ENCODE data around the gene PTPRT.

Gene PTPRT

DNA sequence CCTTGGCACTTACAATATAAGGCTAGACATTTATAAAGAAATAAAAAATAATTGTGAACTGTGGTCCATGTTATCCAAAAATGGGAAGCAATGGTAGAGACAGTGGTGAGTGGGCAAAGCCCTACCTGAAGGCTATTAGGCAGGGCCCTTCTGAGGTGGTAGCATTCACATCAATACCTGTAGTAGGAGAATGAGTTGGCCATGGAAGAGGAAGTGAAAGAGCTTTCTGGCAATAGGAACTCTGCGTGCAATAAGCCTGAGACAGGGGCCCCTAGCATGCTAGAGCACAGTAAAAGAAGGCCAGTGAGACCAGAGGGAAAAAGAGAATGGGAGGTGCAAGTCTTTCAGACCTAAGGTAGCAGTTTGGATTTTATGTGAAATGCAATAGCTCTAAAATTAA is 754.5 kb downstream of the PTPRT start:
- no peak for DNase-seq

DNA sequence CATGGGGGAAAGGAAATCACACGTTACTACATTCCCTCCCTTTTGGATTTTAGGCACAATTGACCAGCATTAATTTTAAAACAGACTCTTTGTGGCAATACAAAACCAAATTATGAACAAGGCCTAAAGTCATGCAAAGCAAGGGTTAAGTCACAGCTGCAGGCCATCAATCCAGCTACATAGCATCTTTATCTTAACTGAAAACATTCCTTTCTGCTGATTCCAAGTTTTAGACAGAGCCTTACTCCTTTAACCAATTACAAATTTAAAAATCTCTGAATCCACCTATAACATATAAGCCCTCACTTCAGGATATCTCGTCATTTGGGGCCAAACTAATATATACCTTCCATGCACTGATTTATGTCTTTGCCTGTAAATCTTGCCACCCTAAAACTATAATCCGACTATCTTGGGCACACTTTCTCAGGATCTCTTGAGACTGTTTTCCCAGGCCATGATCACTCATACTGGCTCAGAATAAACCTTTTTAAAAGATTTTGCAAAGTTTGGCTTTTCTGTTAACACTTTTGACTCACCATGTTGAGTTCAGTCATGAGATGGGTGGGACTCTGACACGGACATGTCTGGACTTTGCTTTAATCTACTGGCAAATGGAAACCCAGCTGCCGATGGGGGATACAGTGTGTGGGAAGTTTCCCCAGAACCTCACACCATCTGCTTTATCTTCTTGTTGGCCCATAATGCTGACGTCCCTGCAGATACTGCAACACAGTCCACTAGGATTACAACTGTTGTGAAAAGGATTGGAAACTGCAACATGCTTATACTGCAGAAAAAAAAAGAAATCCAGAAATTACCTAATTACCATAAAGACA is 757.0 kb downstream of the PTPRT start:
- no peak for DNase-seq

DNA sequence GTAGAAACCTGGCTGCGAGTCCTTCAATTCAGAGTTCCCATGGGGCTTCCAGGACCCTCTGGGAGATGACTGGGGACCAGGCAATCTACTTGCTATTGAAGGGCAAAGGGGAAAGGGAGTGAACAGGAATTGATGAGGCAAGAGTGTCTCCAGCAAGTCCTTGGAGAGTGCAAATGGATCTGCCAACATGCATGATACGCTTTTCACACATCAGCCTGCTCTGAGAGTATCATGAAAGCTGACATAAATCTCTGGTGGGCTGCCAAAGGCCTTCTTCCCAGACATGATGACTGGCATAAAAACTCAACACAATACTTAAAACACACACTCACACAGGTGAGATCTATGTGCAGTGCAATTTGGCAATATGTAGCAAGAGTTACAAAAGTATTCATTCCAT is 759.1 kb downstream of the PTPRT start:
- no peak for DNase-seq

DNA sequence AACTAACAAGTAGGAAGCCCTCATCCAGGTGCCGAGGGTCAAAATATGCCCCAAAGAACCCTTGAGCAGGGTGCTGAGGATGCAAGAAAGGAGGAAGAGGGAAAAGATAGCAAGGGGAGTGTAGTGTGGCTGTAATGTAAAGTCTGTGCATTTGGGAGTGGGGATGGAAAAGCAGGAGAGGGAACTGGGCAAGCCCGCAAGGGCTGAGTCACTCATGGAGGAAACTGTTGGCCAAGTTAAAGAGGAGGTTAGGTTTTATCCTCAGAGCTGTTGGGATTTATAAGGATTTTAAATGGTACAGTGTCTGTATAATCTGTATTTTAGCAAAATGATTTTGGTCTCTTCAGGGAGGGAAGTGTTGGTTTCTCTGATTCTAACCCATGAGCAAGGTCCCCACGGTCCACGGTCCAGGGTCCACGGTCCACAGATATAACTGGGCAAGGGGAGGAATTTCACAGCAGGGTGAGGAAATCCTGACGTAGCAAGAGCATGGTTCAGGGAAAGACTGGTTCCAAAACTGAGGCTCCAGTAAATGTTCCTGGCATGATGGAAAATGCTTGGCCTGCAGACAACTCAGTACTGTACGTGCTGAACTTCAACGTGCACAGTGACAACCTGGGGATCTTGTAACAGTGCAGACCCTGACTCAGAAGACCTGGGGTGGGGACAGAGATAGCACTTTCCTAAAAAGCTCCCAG is 759.8 kb downstream of the PTPRT start:
- no peak for DNase-seq

DNA sequence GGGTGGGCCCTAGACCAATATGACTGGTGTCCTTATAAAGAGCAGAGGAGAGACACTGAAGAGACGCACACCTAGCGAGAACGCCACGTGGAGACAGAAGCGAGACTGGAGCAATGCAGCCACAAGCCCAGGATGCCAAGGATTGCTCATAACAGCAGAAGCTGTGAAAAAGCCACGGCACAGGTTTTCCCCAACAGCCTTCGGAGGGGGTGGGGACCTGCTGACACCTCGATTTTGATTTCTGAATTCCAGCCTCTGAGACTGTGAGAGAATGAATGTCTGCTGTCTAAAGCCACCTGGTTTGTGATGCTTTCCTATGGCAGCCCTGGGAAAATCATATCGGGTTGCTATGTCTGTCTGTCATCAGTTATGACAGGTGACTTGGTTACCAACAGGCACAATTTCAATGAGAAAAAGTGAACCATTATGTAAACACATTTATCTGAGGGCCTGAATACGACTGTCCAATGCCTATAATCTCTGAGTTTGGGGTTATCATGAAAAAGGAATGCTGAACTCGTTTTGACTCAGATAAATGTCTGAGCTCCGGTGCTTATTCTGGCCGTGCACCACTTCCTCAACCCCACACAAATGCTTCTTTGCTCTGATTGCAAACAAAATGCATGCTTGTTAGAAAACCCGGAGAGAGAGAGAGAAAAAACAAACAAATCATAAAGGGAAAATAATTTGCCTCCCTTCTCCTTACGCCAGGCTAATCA is 769.7 kb downstream of the PTPRT start:
- no peak for DNase-seq

DNA sequence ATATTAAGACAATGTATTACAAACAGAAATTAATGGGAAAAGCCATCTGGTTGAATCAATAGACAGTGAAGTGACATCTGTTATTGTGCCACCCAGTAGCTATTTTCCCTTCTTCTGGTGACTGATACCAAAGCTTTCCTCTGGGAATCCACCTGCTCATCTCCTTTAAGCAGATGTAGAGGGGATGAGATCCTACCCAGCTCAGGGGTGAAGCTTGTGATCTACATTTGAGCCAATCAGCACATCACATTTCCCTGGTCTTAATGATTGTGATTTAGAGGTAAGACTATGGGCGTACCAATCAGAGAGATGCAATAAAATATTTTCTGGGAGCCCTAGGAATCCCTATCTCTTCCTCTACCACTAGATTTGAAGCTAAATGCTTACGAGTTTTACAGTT is 782.9 kb downstream of the PTPRT start:
- DNase-seq: no peak

DNA sequence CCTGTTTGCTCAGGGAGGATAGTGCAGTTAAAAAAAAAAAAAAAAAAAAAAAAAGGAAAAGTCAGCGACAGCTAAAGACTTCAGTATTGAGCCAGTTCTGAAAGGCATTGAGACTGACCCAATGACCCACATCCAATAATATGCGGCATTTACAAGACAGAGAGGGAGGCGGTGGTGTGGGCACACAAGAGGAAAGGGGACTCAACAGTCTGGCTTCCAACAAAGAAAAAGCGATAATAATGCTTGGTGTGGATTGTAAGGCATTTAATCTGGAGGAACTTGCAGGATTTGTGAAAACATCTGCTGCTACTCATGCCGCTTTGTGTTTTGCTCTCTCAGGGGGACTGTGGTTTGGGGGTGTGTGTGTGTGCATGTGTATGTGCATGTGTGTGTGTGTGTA is 787.3 kb downstream of the PTPRT start:
- no peak for DNase-seq

DNA sequence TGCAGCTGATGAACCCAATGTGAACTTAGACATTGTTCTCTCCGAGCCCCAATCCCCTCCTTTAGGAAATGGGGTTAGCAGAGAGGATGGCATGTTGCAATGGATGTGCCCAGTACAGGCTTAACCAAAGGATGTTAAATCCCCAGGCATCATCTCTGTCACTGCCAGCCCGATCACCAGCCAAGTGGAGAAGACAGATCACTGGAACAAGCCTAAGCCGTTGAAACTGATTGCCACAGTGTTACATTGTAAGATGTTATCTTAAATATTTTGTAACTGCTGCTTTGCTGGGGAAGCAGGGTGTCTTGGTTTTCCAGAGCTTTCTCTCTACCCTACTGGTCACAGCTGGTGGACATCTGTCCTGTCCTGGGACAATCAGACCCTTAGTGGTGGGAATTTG is 788.1 kb downstream of the PTPRT start:
- no peak for DNase-seq

DNA sequence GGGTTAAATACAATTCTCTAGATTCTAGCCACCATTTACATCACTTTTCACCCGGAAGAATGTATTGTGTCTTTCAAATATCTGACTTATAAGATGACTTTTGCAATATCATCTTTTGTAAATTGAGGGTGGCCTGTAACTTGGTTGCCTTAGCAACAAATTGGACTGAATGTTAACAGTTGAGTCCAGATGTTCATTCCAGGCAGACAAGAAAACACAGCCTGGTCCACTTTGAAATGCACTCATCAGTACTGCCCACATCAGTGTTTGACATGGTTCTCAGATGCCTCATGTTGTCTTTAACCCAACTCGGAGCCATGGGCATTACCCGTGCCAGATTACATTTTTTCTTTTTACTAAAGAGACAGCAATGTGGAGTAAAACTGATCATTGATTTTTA is 789.9 kb downstream of the PTPRT start:
- no peak for DNase-seq

DNA sequence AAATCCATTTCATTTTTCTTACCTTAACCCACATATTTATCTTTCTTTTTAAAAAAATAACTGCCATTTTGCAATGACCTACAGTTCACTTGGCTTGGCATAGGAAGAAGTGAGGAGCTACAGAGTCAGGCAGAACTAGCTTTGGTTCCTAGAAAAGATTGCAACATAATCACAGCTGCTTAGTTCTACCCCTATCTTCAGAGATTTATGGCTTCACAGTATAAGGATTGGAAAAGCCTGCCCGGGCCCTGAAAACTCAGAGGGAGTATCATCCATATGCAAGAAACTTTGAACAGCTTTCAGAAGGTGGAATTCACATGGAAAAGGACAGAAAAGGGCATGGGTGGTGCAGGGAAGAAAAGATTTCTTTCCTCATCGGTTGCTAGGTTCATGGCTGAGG is 797.3 kb downstream of the PTPRT start:
- no peak for DNase-seq

DNA sequence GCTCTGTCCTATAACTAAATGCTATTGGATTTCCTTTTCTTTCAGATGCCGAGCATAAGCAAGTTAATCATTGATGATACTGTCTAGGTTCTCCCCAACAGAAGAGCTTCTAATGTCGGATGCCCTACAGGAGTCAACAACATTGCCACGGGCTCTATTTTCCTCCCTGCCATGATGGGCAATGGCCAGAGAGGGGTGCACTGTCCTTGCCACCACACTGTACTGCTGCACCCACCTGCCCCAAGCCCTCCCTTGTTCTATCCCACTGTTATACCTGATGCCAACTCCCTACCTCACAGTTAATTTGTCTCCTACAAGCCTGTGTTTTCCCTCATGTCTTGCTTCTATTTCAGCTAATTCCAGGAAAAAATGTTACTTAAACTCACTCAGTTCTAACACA is 797.9 kb downstream of the PTPRT start:
- no peak for DNase-seq

DNA sequence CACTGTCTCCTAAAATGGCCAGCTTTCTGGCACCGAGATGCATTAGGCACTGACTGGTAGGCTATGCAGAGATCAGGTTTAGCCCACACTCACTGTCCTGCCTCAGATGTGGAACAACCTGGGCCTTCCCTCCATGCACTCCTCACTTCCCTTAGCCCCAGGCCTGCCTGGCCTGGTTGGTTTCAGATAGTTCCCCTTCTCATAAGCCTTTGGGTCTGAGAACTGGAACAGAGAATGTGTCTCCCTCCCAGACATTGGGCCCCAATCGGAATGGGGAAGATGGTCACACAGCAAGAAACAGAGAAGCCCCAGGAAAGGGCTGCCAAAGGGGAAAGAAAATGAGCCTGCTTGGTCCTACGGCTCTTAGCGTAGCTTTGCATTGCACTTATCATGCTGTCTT is 809.4 kb downstream of the PTPRT start:
- no peak for DNase-seq

DNA sequence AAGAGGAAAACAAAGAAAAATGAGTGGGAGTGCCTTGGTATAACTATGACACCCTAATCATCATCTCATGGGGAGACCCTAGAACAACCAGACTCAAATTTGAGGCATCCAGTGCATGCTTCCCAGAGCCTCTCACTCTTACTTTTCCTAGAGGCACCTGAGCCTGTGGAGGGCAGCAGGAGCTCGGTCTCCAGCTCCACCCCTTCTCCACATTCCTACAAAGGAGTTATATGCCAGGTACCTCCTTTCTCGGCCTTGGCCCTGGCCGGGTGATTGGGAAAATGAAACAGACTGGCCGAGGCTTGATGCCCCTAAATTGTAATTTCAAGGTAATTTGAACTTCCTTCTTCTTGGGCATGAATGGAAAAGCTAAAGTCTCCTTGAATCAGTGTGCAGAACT is 810.3 kb downstream of the PTPRT start:
- no peak for DNase-seq

DNA sequence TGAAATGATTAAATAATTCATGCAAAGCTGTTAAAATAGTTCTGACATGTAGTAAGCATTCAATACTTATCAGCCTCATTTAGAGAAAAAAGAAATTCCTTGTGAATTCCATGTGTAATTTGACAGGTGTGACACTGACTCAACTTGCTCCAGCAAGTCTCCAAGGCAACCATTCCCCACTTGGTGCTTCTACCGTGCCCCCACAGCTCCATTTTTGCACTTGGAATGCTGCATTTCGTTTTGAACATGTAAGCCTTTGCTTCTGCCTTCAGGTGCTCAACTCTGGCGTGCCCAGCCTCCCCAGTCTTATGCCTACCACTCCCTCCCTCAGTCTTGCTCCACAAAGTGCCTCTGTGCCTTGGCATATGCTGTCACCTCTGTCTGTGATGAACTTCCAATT is 810.9 kb downstream of the PTPRT start:
- no peak for DNase-seq

DNA sequence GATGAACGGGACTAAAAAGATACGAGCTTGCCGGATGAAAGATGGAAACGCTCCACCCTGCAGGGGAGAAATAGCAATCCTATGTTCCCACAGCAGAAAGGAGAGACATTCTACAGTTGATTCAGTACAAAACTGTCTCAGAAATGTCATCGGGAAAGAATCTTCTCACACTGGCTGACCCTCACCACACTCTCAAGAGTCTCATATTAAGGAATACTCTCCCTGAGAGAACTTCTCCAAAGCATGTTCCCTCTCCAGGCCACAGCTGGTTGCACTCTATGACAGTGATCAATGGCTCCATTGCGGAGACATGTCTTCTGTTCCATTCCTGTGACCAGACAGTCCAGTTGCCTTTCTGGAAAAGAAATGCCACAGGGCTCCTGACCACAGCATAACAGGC is 813.6 kb downstream of the PTPRT start:
- DNase-seq: no peak

DNA sequence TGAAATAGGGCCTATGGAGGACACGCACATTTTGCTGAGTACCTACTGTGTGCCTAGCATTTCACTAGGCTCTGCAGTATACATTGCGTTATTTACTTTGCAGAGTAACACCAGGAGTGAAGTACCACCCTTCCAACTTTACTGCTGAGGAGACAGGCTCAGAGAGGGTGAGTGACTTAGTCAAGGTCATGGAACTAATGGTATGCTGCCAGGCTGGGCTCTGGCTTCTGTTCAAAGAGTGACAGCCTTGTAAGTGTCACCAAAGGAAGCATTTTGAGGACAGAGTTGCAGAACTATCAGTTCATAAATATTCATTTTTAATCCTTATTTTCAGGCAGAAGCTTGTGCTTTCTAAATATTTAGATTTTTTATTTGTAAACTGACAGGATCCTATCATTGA is 816.7 kb downstream of the PTPRT start:
- DNase-seq: no peak

DNA sequence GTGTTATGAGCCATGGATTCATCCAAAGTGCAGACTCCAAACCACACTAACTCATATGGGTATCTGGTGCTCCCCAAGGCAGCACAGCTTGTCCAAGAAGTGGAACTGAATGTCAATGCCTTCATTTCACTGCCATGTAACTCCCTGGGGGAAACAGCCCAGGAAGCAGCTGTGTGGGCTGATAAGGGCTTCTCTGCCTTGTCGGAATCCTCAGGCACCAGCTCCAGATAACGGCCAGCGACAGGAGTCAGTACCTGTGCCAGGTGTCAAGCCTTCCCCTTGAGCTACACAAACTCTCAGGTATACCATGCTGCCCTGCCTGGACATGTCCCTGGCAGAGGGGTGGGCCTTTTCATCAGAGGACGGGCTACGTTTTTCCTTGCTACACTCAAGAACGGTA is 819.6 kb downstream of the PTPRT start:
- DNase-seq: no peak

DNA sequence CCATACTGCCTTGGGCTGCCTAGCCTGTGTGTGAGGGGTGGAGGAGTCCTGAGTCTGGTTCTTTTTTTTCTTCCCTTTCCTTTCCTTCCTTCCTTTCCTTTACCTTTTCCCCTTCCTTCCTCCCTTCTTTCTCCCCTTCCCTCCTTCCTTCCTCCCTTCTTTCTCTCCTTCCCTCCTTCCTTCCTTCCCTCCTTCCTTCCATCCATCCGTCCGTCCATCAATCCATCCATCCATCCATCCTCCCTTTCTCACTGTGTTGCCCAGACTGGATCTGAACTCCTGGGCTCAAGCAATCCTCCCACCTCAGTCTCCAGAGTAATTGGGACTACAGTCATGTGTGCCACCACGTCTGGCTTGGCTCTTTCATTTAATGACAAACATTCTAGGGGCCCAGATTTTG is 820.8 kb downstream of the PTPRT start:
- DNase-seq: no peak

DNA sequence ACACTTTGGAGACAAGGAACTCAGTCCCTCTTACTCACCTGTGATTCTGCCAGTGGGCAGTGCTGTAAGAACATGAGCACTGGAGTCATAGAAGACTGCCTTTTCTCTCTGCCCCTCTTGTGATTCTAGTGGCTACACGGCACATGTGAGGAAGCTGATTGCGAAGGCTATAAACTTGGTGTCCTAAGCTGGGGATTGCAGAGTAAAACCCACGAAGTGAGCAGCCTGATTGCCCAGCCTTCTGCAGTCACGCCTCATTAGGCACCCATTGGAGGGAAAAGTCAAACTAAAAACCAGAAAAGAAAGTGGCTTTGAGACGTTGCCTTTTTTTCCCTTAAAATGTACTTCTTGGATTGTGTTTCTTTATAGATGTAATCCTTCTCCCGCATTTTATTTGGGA is 823.1 kb downstream of the PTPRT start:
- no peak for DNase-seq

DNA sequence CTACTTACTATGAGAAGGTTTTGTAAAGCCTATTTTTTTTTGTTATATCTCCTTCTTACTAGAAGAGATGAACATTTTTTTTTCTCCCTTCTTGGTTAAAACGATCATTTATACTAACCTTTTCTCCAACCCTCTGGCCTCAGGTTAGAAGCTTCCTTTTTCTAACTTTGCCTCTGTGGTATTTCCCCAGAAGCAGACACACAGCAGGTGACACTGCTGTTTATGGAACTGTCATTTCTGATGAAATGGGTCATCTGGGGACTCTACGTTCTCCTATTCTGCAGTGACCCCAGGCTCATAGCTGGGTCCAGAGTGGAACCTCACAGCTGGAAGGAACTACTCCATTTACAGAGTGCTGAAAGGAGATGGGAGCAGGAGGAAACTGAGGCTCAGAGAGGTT is 825.3 kb downstream of the PTPRT start:
- DNase-seq: no peak

DNA sequence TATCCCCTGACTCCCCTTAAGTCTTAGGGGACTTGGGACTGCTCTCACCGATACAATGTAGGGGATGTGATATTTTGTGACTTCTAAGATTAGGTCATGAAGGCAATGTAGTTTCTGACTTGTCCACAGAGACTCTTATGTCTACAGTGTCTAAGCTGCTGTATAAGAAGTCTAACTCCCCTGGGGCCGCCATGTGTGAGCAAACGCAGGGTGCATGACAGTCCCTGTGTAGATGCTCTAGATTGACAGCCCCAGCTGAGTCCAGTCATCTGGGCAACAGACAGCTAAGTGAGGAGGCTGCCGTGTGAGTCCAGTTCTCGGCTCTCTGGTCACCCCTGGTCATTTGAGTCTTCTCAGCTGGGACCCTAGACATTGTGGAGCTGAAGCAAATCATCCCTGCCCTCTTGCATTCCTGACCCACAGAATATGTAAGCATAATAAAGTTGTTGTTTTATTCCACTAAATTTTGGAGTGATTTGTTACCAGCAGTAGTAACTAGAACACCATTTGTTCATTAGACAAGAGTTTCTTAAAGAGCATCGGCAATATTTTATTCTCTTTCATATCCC is 828.2 kb downstream of the PTPRT start:
- no peak for DNase-seq

DNA sequence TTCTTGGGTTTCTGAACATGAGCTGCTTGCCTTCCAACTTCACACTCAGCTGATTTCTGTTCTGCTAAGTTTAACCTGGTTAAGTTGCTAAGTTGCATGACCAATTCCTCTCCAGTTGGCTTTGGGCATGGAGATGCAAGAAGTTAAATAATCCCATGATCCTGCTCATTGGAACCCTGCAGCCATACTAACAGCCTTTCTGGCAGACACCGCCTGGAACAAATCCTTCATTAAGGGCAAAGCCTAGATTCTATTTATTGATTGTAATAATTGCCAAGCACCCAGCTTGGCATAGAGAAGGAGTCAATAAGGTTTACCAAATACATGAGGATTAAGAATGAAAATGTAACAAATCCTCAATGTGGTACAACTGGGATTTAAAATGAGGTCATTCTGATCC is 829.1 kb downstream of the PTPRT start:
- DNase-seq: no peak

DNA sequence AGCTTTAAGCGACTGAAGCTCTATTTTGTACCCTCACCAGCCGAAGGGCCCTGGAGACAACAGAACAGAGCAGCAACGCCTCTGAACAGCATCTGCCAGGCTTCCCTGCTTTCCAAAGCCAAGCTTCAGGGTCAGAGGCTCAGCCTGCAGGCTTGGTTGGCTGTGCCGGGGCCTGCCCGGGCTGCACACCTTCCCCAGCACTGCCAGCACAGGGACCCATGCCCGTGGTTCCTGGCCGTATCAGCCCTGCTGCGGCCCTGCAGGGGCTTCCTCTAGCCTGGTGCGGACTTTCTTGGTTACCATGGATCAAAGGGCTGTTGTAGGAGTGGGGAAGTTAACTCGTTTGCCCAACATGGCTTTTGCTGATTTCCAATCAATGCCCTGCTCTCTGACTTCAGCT is 830.1 kb downstream of the PTPRT start:
- no peak for DNase-seq

DNA sequence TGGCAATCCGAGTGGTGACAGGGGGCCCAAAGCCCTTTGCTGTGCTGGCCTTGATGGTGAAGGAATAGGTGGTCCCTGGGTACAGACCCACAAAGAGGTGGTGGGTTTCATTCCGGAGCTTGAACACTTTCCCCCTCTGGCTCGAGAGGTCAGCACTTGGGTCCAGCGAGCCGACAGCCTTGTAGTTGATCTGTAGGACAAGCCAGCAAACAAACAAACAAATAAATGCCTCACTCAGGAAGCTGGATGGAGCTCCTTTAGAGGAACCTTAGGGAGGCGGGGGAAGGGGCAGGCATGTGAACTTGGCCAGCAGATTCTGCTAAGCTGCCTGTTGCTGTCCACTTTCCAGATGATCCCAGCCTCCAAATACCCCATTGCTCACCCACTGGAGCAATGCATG is 837.6 kb downstream of the PTPRT start:
- no peak for DNase-seq

Measured in T-helper 2 cell (primary cell).